ENCODE measurements around the gene AMMECR1L.

Gene AMMECR1L

GRCh38 chr2:127879899-127880298 is 5.9 kb downstream of the AMMECR1L start:
- Mint-ChIP-seq H3K4me1 (peaks cover 13% of the 10 kb centered on the region), H3K36me3 (ENCODE audit: low read depth) (peaks cover 49% of the 10 kb centered on the region), H3K9me3 (no peaks in the 10 kb centered on the region)

DNA sequence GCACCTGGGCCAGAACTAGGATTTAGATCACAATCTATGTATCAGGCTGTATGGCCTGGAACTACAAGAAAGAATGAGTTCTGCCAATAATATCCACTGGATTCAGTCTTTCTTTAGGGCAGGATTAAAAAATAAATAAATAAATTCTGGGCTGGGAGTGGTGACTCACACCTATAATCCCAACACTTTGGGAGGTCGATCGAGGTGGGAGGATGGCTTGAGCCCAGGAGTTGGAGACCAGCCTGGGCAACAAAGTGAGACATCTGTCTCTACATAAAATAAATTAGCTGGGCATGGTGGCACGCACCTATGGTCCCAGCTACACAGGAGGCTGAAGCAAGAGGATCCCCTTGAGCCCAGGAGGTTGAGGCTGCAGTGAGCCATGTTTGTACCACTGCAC is 8.1 kb downstream of the AMMECR1L start:
- no peaks in the 10 kb centered on the region for H3K9me3 Mint-ChIP-seq
- no peak overlapping the region for H3K4me3 Mint-ChIP-seq
- no peaks in the 10 kb centered on the region for H3K4me1 Mint-ChIP-seq
- H3K27me3 Mint-ChIP-seq (ENCODE audit: low read depth) = no peaks in the 10 kb centered on the region
- H3K36me3 Mint-ChIP-seq (ENCODE audit: low read depth) = peaks cover 56% of the 10 kb centered on the region
- no peak overlapping the region for H3K27ac Mint-ChIP-seq
- TF ChIP-seq CTCF (IDR thresholded peaks at IDR 0.05; ENCODE audit: unreplicated experiment in 3 of 3) = no peak

More at GRCh38 chr2:127879899-127880298, 5.9 kb downstream of the AMMECR1L start:
- Mint-ChIP-seq H3K27ac (no peak overlapping the region), H3K4me3 (no peak overlapping the region), H3K27me3 (ENCODE audit: low read depth) (no peaks in the 10 kb centered on the region)
- TF ChIP-seq CTCF (IDR thresholded peaks at IDR 0.05; ENCODE audit: unreplicated experiment in 3 of 3) = no peak

DNA sequence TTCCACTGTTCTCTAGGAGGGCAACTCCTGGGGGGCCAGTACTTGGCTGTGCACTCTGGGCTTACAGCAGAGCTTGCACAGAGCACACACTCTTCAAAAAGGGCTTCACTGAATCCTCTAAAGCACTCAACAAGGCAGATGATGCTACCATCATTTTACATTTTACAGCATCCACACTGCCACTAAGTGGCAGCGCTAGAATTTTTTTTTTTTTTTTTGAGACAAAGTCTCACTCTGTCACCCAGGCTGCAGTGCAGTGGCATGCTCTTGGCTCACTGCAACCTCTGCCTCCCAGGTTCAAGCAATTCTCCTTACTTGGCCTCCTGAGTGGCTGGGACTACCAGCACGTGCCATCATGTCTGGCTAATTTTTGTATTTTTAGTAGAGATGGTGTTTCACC is 8.6 kb downstream of the AMMECR1L start:
- no peak overlapping the region for H3K4me3 Mint-ChIP-seq
- H3K4me1 Mint-ChIP-seq = no peaks in the 10 kb centered on the region
- H3K27me3 Mint-ChIP-seq (ENCODE audit: low read depth) = no peaks in the 10 kb centered on the region
- H3K9me3 Mint-ChIP-seq = no peaks in the 10 kb centered on the region
- H3K27ac Mint-ChIP-seq = no peak overlapping the region
- TF ChIP-seq CTCF (IDR thresholded peaks at IDR 0.05; ENCODE audit: unreplicated experiment in 3 of 3) = no peak
- H3K36me3 Mint-ChIP-seq (ENCODE audit: low read depth) = peaks cover 60% of the 10 kb centered on the region

- no peaks in the 10 kb centered on the region for H3K4me1 Mint-ChIP-seq
- H3K9me3 Mint-ChIP-seq = no peaks in the 10 kb centered on the region
- TF ChIP-seq CTCF (IDR thresholded peaks at IDR 0.05; ENCODE audit: unreplicated experiment in 3 of 3) = no peak
- no peak overlapping the region for H3K4me3 Mint-ChIP-seq
- no peak overlapping the region for H3K27ac Mint-ChIP-seq
- H3K36me3 Mint-ChIP-seq (ENCODE audit: low read depth) = peaks cover 55% of the 10 kb centered on the region
- H3K27me3 Mint-ChIP-seq (ENCODE audit: low read depth) = no peaks in the 10 kb centered on the region
Observed at GRCh38 chr2:127874378-127875269, 11.1 kb downstream of the AMMECR1L start.

DNA sequence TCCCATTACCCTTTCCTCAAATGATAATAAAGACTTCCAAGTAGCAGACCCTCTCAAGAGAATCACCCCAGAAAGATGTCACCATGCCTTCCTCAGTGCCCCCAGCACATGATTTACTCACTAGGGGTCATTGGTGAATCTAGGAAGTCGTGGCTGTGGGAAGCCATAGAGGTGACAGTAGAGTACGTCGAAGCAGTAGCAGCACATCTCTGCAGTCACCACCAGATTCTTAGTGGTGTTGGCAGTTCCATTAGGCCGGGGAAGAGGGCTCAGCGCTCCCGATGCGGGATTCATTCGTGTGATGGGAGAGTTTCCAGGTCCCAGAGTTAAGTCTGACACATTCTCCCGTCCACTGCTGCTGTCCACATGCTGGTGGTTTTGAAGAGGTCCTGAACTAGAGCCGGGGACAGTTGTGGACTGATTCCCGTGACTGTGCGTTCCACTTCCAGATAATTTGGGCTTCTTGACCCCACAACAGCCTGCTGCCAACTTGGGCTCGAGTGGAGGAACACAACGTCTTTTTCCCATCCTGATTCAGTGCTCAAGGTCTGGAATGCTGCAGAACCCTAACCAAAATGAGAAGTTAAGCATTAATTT is 12.0 kb downstream of the AMMECR1L start:
- Mint-ChIP-seq H3K36me3 (ENCODE audit: low read depth) (peaks cover 57% of the 10 kb centered on the region), H3K4me3 (no peak overlapping the region), H3K4me1 (no peaks in the 10 kb centered on the region), H3K27me3 (ENCODE audit: low read depth) (no peaks in the 10 kb centered on the region), H3K27ac (no peak overlapping the region), H3K9me3 (no peaks in the 10 kb centered on the region)
- TF ChIP-seq CTCF (IDR thresholded peaks at IDR 0.05; ENCODE audit: unreplicated experiment in 3 of 3) = no peak

Data from nephron (organoid).